HepG2 (cell line): Measurements from ENCODE around the gene SNAP47. TPM values are rescaled to one million over a fixed set of nuclear protein-coding genes. Genes with fewer than 3 reads are reported as not detected.

Source experiments
- ATAC-seq: fragments of 200-7000 bp; cut with Tn5 transposase; 3 replicates; pipeline ENCODE4 v1.9.1; 2020; ENCODE audit warnings: mild to moderate bottlenecking, moderate library complexity
- BruUV-seq: library from RNA; stranded (reverse); fragments of 400-500 nt; replicated peaks from 2 replicates; lab custom pipeline; 2021; lab: Mats Ljungman, UMichigan
- CTCF ChIA-PET: fragments of 300-600 bp; formaldehyde crosslinking; extraction: SDS; loops from one replicate; lab custom pipeline; 2021; ENCODE audit warnings: low total read pairs, inconsistent platforms, low intra/inter-chr PET ratio; lab: Yijun Ruan, JAX
- POLR2A ChIA-PET: fragments of 350-600 bp; sonication (Branson Sonifier 250); formaldehyde crosslinking; loops from one replicate; lab custom pipeline; 2020; ENCODE audit warnings: antibody characterized with exemption, inconsistent platforms; lab: Yijun Ruan, JAX
- DNase-seq: peaks from one replicate; pipeline ENCODE4 v3.0.0-alpha.2; 2015; ENCODE audit warnings: low spot score
- FAIRE-seq: peaks from 3 replicates; lab custom pipeline; 2011; peaks lifted over from hg19 to GRCh38; lab: Jason Lieb, UNC
- H2AFZ ChIP-seq: one replicate; pipeline ENCODE4 v1.6.1; 2011; ENCODE audit warnings: low read length, inconsistent platforms
- H3K27ac ChIP-seq: fragments of 300-600 bp; 3 replicates; pipeline ENCODE4 v1.8.0; 2011; ENCODE audit warnings: mixed run types, mild to moderate bottlenecking, mixed read lengths, low read length, inconsistent platforms; ENCODE audit not compliant: insufficient read depth; ENCODE audit errors: extremely low read length
- H3K27me3 ChIP-seq, 2 experiments: fragments of 200-600 bp in 1 of 2; 2 replicates in 1 of 2; 3 replicates in 1 of 2; pipeline versions ENCODE4 v1.6.0 to v1.8.0; 2011; ENCODE audit warnings: low read length in 2 of 2, mild to moderate bottlenecking in 2 of 2, moderate library complexity in 2 of 2, inconsistent platforms in 1 of 2; ENCODE audit not compliant: insufficient read depth in 2 of 2, control insufficient read depth in 1 of 2
- H3K36me3 ChIP-seq, 2 experiments: fragments of 200-600 bp in 1 of 2; replicated peaks in 1 of 2; 2 replicates in 1 of 2; 3 replicates in 1 of 2; pipeline versions ENCODE4 v1.5.1 to v1.8.0; 2011; ENCODE audit warnings: low read length in 2 of 2, inconsistent platforms in 1 of 2; ENCODE audit not compliant: insufficient read depth in 2 of 2, control insufficient read depth in 1 of 2
- H3K4me1 ChIP-seq: 2 replicates; pipeline ENCODE4 v1.5.1; 2012; ENCODE audit warnings: low read length, inconsistent platforms; ENCODE audit not compliant: insufficient read depth
- H3K4me2 ChIP-seq: 2 replicates; pipeline ENCODE4 v1.6.0; 2011; ENCODE audit warnings: low read depth, low read length, inconsistent platforms
- H3K4me3 ChIP-seq, 3 experiments: fragments of 200-600 bp in 1 of 3; sonication (generic), shearing (Covaris generic) in 1 of 3; replicated peaks in 1 of 3; 2 replicates each; pipeline ENCODE4 v1.5.1; 2011 to 2016; ENCODE audit warnings: low read length in 3 of 3, inconsistent platforms in 2 of 3, low read depth in 2 of 3, mild to moderate bottlenecking in 2 of 3, control low read depth in 1 of 3, mixed read lengths in 1 of 3; ENCODE audit not compliant: insufficient read depth in 1 of 3
- H3K79me2 ChIP-seq: one replicate; pipeline ENCODE4 v1.6.1; 2011; ENCODE audit warnings: low read length, inconsistent platforms; ENCODE audit not compliant: insufficient read depth
- H3K9ac ChIP-seq: 2 replicates; pipeline ENCODE4 v1.6.0; 2011; ENCODE audit warnings: mild to moderate bottlenecking, low read depth, low read length, inconsistent platforms; ENCODE audit not compliant: insufficient read depth
- H3K9me3 ChIP-seq: 2 replicates; pipeline ENCODE4 v1.5.1; 2012; ENCODE audit warnings: mild to moderate bottlenecking, low read length
- H4K20me1 ChIP-seq: 2 replicates; pipeline ENCODE4 v1.6.0; 2011; ENCODE audit warnings: inconsistent platforms, mild to moderate bottlenecking, low read length, moderate library complexity; ENCODE audit not compliant: insufficient read depth
- AGO2 ChIP-seq: fragments of 200-400 bp; formaldehyde crosslinking; optimal IDR thresholded peaks from 2 replicates; pipeline ENCODE3; 2017; ENCODE audit warnings: mild to moderate bottlenecking, low read depth, low read length, moderate library complexity
- DR1 ChIP-seq: sonication (generic); formaldehyde crosslinking; IDR thresholded peaks from 2 replicates; pipeline ENCODE4 v1.8.0; 2021; ENCODE audit warnings: mild to moderate bottlenecking, missing genetic modification reagents, inconsistent platforms
- ELF3 ChIP-seq: IDR thresholded peaks from 2 replicates; pipeline ENCODE4 v1.6.1; 2016; ENCODE audit warnings: missing genetic modification reagents, missing compliant biosample characterization
- REL ChIP-seq: sonication (generic); formaldehyde crosslinking; conservative IDR thresholded peaks from 2 replicates; pipeline ENCODE4 v1.8.0; 2022; ENCODE audit warnings: mild to moderate bottlenecking, missing genetic modification reagents, moderate library complexity
- SP1 ChIP-seq, 2 experiments: fragments of 450-650 bp in 1 of 2; sonication (generic) in 1 of 2; formaldehyde crosslinking in 1 of 2; IDR thresholded peaks; 2 replicates each; pipeline versions ENCODE4 v1.4.0 to v1.6.1; 2016 to 2020; ENCODE audit warnings: missing genetic modification reagents in 1 of 2
- ZHX1 ChIP-seq: sonication (generic); formaldehyde crosslinking; IDR thresholded peaks from 2 replicates; pipeline ENCODE4 v1.8.1; 2022; ENCODE audit warnings: low read depth, mild to moderate bottlenecking, missing genetic modification reagents
- ZNF138 ChIP-seq: sonication (generic); formaldehyde crosslinking; IDR thresholded peaks from 2 replicates; pipeline ENCODE4 v1.5.0; 2020; ENCODE audit warnings: mild to moderate bottlenecking, low read depth, missing genetic modification reagents
- ZNF577 ChIP-seq: sonication (generic); formaldehyde crosslinking; IDR thresholded peaks from 2 replicates; pipeline ENCODE4 v1.4.0; 2020; ENCODE audit warnings: mild to moderate bottlenecking, low read depth, missing genetic modification reagents, borderline replicate concordance
- ZNF609 ChIP-seq: sonication (generic); formaldehyde crosslinking; IDR thresholded peaks from 2 replicates; pipeline ENCODE4 v1.4.0; 2020; ENCODE audit warnings: mild to moderate bottlenecking, missing genetic modification reagents, borderline replicate concordance
- WGBS: methylation state at CpG from one replicate; pipeline ENCODE4 v1.1.6; 2017; ENCODE audit warnings: low lambda C conversion rate; 5-methylcytosine and 5-hydroxymethylcytosine counted together
- in situ Hi-C: cut with HindIII; loops from 2 replicates; pipeline ENCODE4 v1.10.0; 2017; ENCODE audit warnings: low pct_unique_long_range_greater_than_20kb; ENCODE audit not compliant: extremely low pct_ligation_motif_present
- intact Hi-C: fragments of 100-400 bp; cut with micrococcal nuclease; formaldehyde crosslinking; loops from one replicate; pipeline ENCODE4 v1.10.0; 2022; ENCODE audit not compliant: unreplicated experiment
- polyA plus RNA-seq, 8 experiments: library from polyadenylated mRNA; depleted of rRNA in 3 of 8; stranded (reverse) in 7 of 8; unstranded in 1 of 8; fragments of >200 nt; fragmentation: Illumina TruSeq in 4 of 8; extraction: Trizol in 4 of 8; gene quantifications; 2 replicates each; pipeline versions ENCODE4 v1.2.1 to v1.2.3, GENCODE V29; 2011 to 2016; ENCODE audit warnings: low read depth in 4 of 8, missing spikeins in 1 of 8, mixed read lengths in 1 of 8; ENCODE audit not compliant: insufficient read depth in 1 of 8
- total RNA-seq, 5 experiments: library from RNA; depleted of rRNA; stranded (reverse); fragments of >200 nt; fragmentation: Illumina TruSeq; extraction: Trizol; gene quantifications; 2 replicates each; pipeline ENCODE4 v1.2.3, GENCODE V29; 2016; ENCODE audit warnings: low read depth in 1 of 5

The SNAP47 gene
- total and polyA plus RNA-seq, 2 of the 13 experiments (the other 11 are each of a cell fraction or from before 2014, with no cell fraction given), result 13.6 to 25.1 TPM

- Histone ChIP-seq H3K4me3 (no peak overlapping the region), H3K36me3 (peaks cover 11 to 31% of the 10 kb centered on the region in 2 experiments; a peak in 4 of 5 replicates), H2AFZ (no peak overlapping the region), H3K9ac (no peak overlapping the region), H3K27me3 (no peaks in the 10 kb centered on the region), H3K79me2 (peaks cover 12% of the 10 kb centered on the region), H3K4me1 (no peaks in the 10 kb centered on the region), H3K27ac (no peak overlapping the region), H3K9me3 (no peaks in the 10 kb centered on the region), H4K20me1 (0 out of 2 replicates have a peak, but pooled peaks cover 4% of the 10 kb centered on the region), H3K4me2 (no peak overlapping the region)
- WGBS, result 92% methylated on average over 6 of the region's 12 CpGs
- POLR2A ChIA-PET, result no interaction called here
- in situ Hi-C loops, result loop anchor here (10.0 kb wide), 1 partner anchor 261 kb away; no protein-coding TSS in a partner anchor
- no peak for ATAC-seq
- no TSS peak for BruUV-seq
- no peak for FAIRE-seq
- intact Hi-C loops, result no loop called here
- CTCF ChIA-PET, result no interaction called here
- DNase-seq, result no peak
- TF ChIP-seq ELF3 (CRISPR knock-in tag) (no peak), AGO2 (peak; percentile 7), ZHX1 (no peak)
Observed at GRCh38 chr1:227745568-227746265, 10.5 kb downstream of the SNAP47 start.

GRCh38 chr1:227746676-227747075, 11.4 kb downstream of the SNAP47 start:
- no peak overlapping the region for H2AFZ ChIP-seq
- no peak overlapping the region for H3K4me2 ChIP-seq
- no peaks in the 10 kb centered on the region for H3K9me3 ChIP-seq
- H3K79me2 ChIP-seq, result peaks cover 7% of the 10 kb centered on the region
- H3K4me3 ChIP-seq, result no peak overlapping the region
- no peaks in the 10 kb centered on the region for H3K4me1 ChIP-seq
- no peak for DNase-seq
- H3K9ac ChIP-seq, result no peak overlapping the region
- H3K27me3 ChIP-seq, result no peaks in the 10 kb centered on the region
- no peak overlapping the region for H3K27ac ChIP-seq
- intact Hi-C loops, result no loop called here
- BruUV-seq, result no TSS peak
- 0 out of 2 replicates have a peak, but pooled peaks cover 4% of the 10 kb centered on the region for H4K20me1 ChIP-seq
- FAIRE-seq, result no peak
- ChIA-PET CTCF (no interaction called here), POLR2A (no interaction called here)
- in situ Hi-C loops, result loop anchor here (10.0 kb wide), 1 partner anchor 262 kb away; no protein-coding TSS in a partner anchor
- 92% methylated on average over 6 of the region's 6 CpGs for WGBS
- peaks cover 15 to 31% of the 10 kb centered on the region in 2 experiments; a peak in 4 of 5 replicates for H3K36me3 ChIP-seq
- ATAC-seq, result no peak
- TF ChIP-seq REL (CRISPR knock-in tag) (no peak), SP1 (IDR thresholded peaks at IDR 0.05) (no peak), SP1 (CRISPR knock-in tag; IDR thresholded peaks at IDR 0.05) (no peak), ZNF577 (CRISPR knock-in tag) (no peak), DR1 (CRISPR knock-in tag) (no peak), ZNF138 (no peak), ZNF609 (CRISPR knock-in tag) (no peak)
